ENCODE measurements around the gene CDK12. TPM values are rescaled to one million over a fixed set of nuclear protein-coding genes. Genes with fewer than 3 reads are reported as not detected.

The CDK12 gene
- total and polyA plus RNA-seq, 10 of the 15 experiments (the other 5 are each of a cell fraction or from before 2014, with no cell fraction given) = 3.2 to 55.1 (median 31.9) TPM

- TF ChIP-seq NR2C1 (IDR thresholded peaks at IDR 0.05) = no peak
- no peak for TF ChIP-seq HDGF (IDR thresholded peaks at IDR 0.05)
- TF ChIP-seq SUPT20H (IDR thresholded peaks at IDR 0.05; ENCODE audit: borderline replicate concordance, control insufficient read depth, low read depth, low read length) = no peak
- TF ChIP-seq NFIC (IDR thresholded peaks at IDR 0.05; ENCODE audit: low read depth, low read length) = no peak
- no peak for TF ChIP-seq TAF1 (IDR thresholded peaks at IDR 0.05; ENCODE audit: borderline replicate concordance, low read depth, low read length)
- TF ChIP-seq POLR2AphosphoS2 (IDR thresholded peaks at IDR 0.05; ENCODE audit: low read depth, low read length) = no peak
- TF ChIP-seq SMC3 (IDR thresholded peaks at IDR 0.05; ENCODE audit: borderline replicate concordance, low read length) = no peak
- TF ChIP-seq NR2F1 (conservative IDR thresholded peaks at IDR 0.05) = no peak
Measured at GRCh38 chr17:39531252-39531651, 70.0 kb downstream of the CDK12 start (continued).

GRCh38 chr17:39533891-39534290 lies 72.6 kb downstream of the CDK12 start:
- no TSS peak for BruUV-seq (replicated peaks)
- H4K20me1 ChIP-seq (ENCODE audit: control insufficient read depth, insufficient read depth) = no peaks in the 10 kb centered on the region
- FAIRE-seq (no peak), ATAC-seq (no peak), DNase-seq (ENCODE audit: low read depth, low spot score) (no peak)
- ChIA-PET POLR2A (no interaction called here), CTCF (interaction anchor here (2.3 kb wide), 1 partner anchor 14 kb away, joined by 8 read pairs; no protein-coding TSS in a partner anchor), RAD21 (ENCODE audit: unreplicated experiment) (no interaction called here), SMC1A (ENCODE audit: uncharacterized antibody, unreplicated experiment) (no interaction called here)
- H3K9me3 ChIP-seq (replicated peaks; ENCODE audit: control insufficient read depth, insufficient read depth, low read length) = no peaks in the 10 kb centered on the region
- no peak overlapping the region for H3K27ac ChIP-seq (ENCODE audit: control insufficient read depth, insufficient read depth)
- intact Hi-C loops (cut with micrococcal nuclease; ENCODE audit: unreplicated experiment) (no loop called here), in situ Hi-C loops (cut with MboI) (no loop called here)
- H3K4me1 ChIP-seq (ENCODE audit: control insufficient read depth, insufficient read depth, low read length) = no peaks in the 10 kb centered on the region
- no peaks in the 10 kb centered on the region for H3K79me2 ChIP-seq (ENCODE audit: control insufficient read depth, insufficient read depth, low read length)
- peaks cover 6 to 18% of the 10 kb centered on the region in 2 experiments for H3K36me3 ChIP-seq (ENCODE audit: control insufficient read depth in 2 of 2, insufficient read depth in 2 of 2, low read length in 1 of 2)
- no peak overlapping the region for H3K4me2 ChIP-seq (ENCODE audit: control insufficient read depth, insufficient read depth)
- no peak overlapping the region for H3K9ac ChIP-seq (ENCODE audit: control insufficient read depth, insufficient read depth, low read length)
- H3K27me3 ChIP-seq (replicated peaks in 1 of 2; ENCODE audit: control insufficient read depth in 2 of 2, insufficient read depth in 2 of 2, low read length in 1 of 2) = no peaks in the 10 kb centered on the region
- H3K4me3 ChIP-seq = no peak overlapping the region
- H2AFZ ChIP-seq (ENCODE audit: control insufficient read depth, low read depth, low read length) = no peak overlapping the region
- 96% methylated on average over 4 of the region's 4 CpGs for WGBS (ENCODE audit: insufficient coverage, insufficient replicate concordance, low lambda C conversion rate, missing lambda C conversion rate)
- TF ChIP-seq HSF1 (IDR thresholded peaks at IDR 0.05; ENCODE audit: low read depth, low read length) (no peak), IRF5 (IDR thresholded peaks at IDR 0.05; ENCODE audit: borderline replicate concordance) (no peak), MTA2 (IDR thresholded peaks at IDR 0.05; ENCODE audit: low read depth) (no peak), ETV6 (conservative IDR thresholded peaks at IDR 0.05 in 1 of 2, IDR thresholded peaks at IDR 0.05 in 1 of 2; ENCODE audit: borderline replicate concordance in 1 of 2, low read depth in 1 of 2) (no peak), YBX1 (IDR thresholded peaks at IDR 0.05) (no peak), ZSCAN29 (IDR thresholded peaks at IDR 0.05) (no peak), FOXK2 (IDR thresholded peaks at IDR 0.05) (no peak), RELA (IDR thresholded peaks at IDR 0.05; ENCODE audit: borderline replicate concordance, partially characterized antibody) (no peak), PKNOX1 (IDR thresholded peaks at IDR 0.05) (no peak), POLR2AphosphoS5 (IDR thresholded peaks at IDR 0.05; ENCODE audit: low read length) (no peak), RFX5 (IDR thresholded peaks at IDR 0.05; ENCODE audit: low read depth, low read length) (no peak), SIN3A (IDR thresholded peaks at IDR 0.05; ENCODE audit: low read depth, low read length) (no peak), KAT2A (conservative IDR thresholded peaks at IDR 0.05; ENCODE audit: control insufficient read depth, low read depth, low read length) (no peak), FOS (IDR thresholded peaks at IDR 0.05; ENCODE audit: borderline replicate concordance, extremely low read depth, insufficient read length) (no peak)

Measured in GM12878 (cell line).